Bronchial epithelial cell (primary cell): ENCODE measurements around the gene DFFB. TPM values are rescaled to one million over a fixed set of nuclear protein-coding genes. Genes with fewer than 3 reads are reported as not detected.
A peak's percentile ranks its signal among the peaks of the same experiment; 100 is the strongest.

ENCODE experiments used
- DNase-seq: peaks from one replicate; pipeline ENCODE4 v3.0.0-alpha.2; 2010; ENCODE audit warnings: low read depth
- FAIRE-seq: peaks from 2 replicates; lab custom pipeline; 2011; peaks lifted over from hg19 to GRCh38; lab: Jason Lieb, UNC
- H3K27me3 ChIP-seq: 2 replicates; pipeline ENCODE4 v1.5.1; 2011; ENCODE audit warnings: low read length; ENCODE audit not compliant: control insufficient read depth, insufficient read depth
- H3K36me3 ChIP-seq: 2 replicates; pipeline ENCODE4 v1.5.1; 2011; ENCODE audit warnings: low read length; ENCODE audit not compliant: control insufficient read depth, insufficient read depth
- H3K4me3 ChIP-seq: 2 replicates; pipeline ENCODE4 v1.5.1; 2011; ENCODE audit warnings: mild to moderate bottlenecking, low read depth, low read length, control low read depth
- total RNA-seq: library from RNA; depleted of rRNA; stranded (reverse); fragments of >200 nt; gene quantifications from 2 replicates; pipeline ENCODE4 v1.2.1, GENCODE V29; 2014
- TF ChIP-seq, protein P1 (sequence below): IDR thresholded peaks from 2 replicates; pipeline ENCODE4 v1.5.1; 2011; ENCODE audit warnings: mild to moderate bottlenecking, moderate library complexity, low read length, control low read depth, inconsistent platforms; ENCODE audit not compliant: insufficient read depth, severe bottlenecking

Gene DFFB
- total RNA-seq, 1 donor from 2014 or later, result 3.9 TPM

DNA sequence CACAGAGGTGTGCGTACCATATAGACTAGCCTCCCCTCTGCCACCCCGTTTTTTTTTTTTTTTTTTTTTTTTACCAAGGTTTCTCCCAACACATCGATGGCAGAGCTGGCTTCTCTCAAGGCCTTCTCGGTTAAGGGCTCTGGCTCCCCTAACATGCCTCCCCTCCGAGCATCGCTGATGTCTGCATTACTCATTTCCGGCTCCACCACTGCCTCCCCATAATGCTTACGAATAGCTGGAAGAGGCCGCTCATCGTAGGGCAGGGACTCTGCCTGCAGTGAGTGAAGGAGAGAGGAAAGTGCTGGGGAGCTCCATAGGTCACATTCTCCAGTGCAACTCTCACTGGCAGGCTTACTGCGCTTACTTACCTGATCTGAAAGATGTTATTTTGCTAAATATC lies 20.9 kb upstream of the DFFB start:
- H3K27me3 ChIP-seq, result no peaks in the 10 kb centered on the region
- no peak for FAIRE-seq
- H3K4me3 ChIP-seq, result no peak overlapping the region
- peaks cover 26% of the 10 kb centered on the region for H3K36me3 ChIP-seq
- TF ChIP-seq, protein P1, sequence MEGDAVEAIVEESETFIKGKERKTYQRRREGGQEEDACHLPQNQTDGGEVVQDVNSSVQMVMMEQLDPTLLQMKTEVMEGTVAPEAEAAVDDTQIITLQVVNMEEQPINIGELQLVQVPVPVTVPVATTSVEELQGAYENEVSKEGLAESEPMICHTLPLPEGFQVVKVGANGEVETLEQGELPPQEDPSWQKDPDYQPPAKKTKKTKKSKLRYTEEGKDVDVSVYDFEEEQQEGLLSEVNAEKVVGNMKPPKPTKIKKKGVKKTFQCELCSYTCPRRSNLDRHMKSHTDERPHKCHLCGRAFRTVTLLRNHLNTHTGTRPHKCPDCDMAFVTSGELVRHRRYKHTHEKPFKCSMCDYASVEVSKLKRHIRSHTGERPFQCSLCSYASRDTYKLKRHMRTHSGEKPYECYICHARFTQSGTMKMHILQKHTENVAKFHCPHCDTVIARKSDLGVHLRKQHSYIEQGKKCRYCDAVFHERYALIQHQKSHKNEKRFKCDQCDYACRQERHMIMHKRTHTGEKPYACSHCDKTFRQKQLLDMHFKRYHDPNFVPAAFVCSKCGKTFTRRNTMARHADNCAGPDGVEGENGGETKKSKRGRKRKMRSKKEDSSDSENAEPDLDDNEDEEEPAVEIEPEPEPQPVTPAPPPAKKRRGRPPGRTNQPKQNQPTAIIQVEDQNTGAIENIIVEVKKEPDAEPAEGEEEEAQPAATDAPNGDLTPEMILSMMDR, result no peak
- DNase-seq, result no peak

DNA sequence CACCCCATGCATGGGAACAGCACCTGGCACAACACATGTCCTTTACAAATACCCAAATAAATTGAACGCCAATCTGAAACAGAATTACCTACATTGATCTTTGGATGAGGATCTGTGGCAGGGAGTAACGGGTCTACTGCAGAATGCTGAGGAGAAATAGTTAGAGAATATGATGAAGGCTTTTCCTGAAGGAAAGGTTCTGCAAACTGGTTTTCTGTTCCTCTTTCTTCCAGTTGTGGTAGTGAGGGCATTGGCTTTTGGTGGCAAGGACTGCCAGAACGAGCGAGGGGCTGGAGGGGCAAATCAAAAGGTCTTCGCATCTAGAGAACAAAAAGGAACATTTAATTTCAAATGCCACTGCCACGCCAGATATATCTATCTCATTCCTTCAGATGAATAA lies 20.1 kb upstream of the DFFB start:
- FAIRE-seq, result no peak
- Histone ChIP-seq H3K36me3 (peaks cover 27% of the 10 kb centered on the region), H3K4me3 (no peak overlapping the region), H3K27me3 (no peaks in the 10 kb centered on the region)
- TF ChIP-seq, protein P1, result no peak
- DNase-seq, result no peak

DNA sequence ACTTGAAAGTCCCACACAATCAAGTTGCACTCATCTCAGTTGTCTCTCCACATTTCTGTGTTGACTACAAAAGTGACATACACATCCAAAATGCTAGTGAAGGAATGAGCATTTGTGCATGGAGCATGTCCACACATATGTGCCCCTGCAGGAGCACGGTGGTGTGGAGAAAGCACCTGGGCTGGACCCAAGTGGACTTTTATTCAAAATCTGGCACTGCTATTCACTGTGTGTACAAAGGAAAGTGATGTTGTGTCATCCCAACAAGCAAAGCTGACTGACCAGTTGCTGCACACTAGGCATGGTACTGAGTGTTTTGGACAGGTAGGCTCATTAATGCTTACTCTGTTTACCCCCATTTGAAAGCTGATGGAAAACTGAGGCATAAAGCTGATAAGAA lies 19.6 kb upstream of the DFFB start:
- FAIRE-seq (peak; percentile 89), DNase-seq (no peak)
- Histone ChIP-seq H3K36me3 (peaks cover 26% of the 10 kb centered on the region), H3K4me3 (no peak overlapping the region), H3K27me3 (no peaks in the 10 kb centered on the region)
- TF ChIP-seq, protein P1, result no peak

DNA sequence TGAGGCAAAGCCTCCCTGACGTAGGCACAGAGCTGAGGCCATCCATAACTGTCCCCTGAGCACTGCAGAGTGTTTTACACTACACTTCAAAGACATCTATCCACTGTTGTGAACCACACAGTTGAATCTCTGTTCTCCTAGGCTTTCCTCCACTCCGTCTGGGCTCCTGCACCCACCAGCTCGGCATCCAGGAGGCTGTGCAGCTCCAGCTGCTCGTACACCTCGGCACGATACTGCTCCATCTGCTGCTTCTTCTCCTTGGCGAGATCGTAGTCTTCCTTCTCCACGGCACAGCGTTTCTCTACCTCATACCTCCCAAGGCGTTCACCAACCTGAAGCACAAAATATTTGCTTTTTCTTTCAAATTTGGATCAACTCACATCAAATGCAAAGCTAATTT lies 18.5 kb upstream of the DFFB start:
- peak; percentile 58 for FAIRE-seq

DNA sequence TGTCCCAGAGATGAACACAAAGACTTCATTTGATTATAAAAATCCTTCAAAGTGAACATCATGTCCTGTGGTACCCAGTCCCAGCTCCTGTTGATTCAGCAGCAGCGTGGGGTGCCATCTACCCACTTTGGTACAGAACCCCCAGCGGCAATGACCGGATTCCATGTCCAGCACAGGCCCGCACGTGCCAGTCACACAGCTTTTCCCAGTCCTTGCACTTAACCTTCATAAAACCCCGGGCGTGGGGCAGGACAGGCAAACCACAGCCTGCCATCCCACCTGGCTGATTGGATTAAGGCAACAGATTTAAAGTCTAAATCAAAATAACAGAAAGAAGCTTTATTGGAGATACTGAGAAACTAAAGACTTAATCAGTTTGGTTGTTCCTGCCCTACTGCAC lies 15.8 kb upstream of the DFFB start:
- FAIRE-seq (no peak), DNase-seq (no peak)
- H3K4me3 ChIP-seq, result no peak overlapping the region
- peaks cover 25% of the 10 kb centered on the region for H3K36me3 ChIP-seq
- H3K27me3 ChIP-seq, result no peaks in the 10 kb centered on the region
- TF ChIP-seq, protein P1, result no peak

More for the DNA sequence above, 18.5 kb upstream of the DFFB start:
- H3K4me3 ChIP-seq, result no peak overlapping the region
- DNase-seq, result no peak
- no peaks in the 10 kb centered on the region for H3K27me3 ChIP-seq
- TF ChIP-seq, protein P1, result no peak
- peaks cover 27% of the 10 kb centered on the region for H3K36me3 ChIP-seq

DNA sequence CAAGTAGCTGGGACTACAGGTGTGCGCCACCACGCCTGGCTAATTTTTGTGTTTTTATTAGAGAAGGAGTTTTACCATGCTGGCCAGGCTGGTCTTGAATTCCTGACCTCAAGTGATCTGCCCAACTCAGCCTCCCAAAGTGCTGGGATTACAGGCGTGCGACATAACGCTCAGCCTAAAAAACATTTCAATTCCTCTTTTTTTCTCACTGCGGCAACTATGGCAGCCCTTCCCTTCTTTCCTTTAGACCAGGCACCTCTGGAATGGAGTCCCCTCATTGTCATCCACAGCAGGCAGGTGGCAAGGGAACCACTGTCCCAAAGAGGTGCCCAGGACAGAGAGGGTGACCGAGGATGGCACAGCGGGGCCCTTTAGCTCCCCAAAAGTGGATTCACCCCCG lies 14.4 kb upstream of the DFFB start:
- FAIRE-seq (no peak), DNase-seq (no peak)
- H3K4me3 ChIP-seq, result no peak overlapping the region
- TF ChIP-seq, protein P1, result no peak
- peaks cover 15% of the 10 kb centered on the region for H3K36me3 ChIP-seq
- H3K27me3 ChIP-seq, result no peaks in the 10 kb centered on the region
